Stimulated activated CD8-positive, alpha-beta memory T cell treated with anti-CD3 and anti-CD28 coated beads, Interleukin-15, amount 100 ng/mL, for 4 hours (primary cell): ENCODE data around the gene FBXW10B.
"Not testable (repeated sequence)": the region's sequence is repeated elsewhere in the genome, so short reads cannot be mapped to it uniquely, and the experiment has no call there.

Experiments
- DNase-seq, 2 donors: peaks; one replicate each; pipeline ENCODE4 v3.0.0-alpha.2; 2020; ENCODE audit warnings: low read depth in 2 of 2

FBXW10B gene

DNA sequence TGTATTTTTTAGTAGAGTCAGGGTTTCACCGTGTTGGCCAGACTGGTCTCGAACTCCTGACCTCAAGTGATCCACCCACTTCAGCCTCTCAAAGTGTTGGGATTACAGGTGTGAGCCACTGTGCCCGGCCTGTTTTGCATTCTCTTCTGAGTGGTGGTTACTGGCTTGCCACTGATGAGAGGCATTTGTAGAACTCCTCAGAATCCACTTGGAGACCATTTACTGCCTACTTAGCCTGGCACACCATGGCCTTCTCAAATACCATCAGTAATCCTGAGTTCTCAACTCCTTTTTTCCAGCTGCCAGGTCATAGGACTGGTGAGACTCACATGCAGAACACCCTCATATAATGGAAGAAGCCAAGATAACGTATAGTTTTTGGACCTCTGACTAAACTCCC lies 22.5 kb upstream of the FBXW10B start:
- not testable (repeated sequence) for DNase-seq

DNA sequence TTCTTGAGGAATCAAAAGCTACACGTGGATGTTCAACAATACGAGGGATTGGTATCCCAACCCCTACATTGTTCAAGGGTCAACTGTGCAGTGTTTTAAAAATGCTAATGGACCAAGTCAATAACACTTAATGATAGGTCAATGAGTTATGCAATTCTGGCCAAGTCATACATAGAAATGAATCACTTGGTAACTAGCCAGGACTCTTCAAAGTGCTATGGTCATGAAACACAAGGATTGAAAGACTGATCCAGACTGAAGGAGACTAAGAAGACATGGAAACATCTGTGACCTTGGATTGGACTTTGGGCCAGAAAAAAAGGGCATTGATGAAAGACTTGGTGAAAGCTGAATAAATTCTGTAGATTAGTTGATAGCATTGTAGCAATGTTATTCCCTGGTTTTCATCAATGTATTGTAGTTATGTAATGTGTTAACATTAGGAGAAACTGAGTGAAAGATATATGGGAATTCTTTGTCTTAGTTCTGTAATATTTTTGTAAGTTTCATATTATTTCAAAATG lies 11.5 kb upstream of the FBXW10B start:
- not testable (repeated sequence) for DNase-seq

GRCh38 chr17:15629991-15630390 lies 10.5 kb upstream of the FBXW10B start:
- DNase-seq: not testable (repeated sequence)

GRCh38 chr17:15623661-15624209 lies 4.2 kb upstream of the FBXW10B start:
- DNase-seq: not testable (repeated sequence)

DNA sequence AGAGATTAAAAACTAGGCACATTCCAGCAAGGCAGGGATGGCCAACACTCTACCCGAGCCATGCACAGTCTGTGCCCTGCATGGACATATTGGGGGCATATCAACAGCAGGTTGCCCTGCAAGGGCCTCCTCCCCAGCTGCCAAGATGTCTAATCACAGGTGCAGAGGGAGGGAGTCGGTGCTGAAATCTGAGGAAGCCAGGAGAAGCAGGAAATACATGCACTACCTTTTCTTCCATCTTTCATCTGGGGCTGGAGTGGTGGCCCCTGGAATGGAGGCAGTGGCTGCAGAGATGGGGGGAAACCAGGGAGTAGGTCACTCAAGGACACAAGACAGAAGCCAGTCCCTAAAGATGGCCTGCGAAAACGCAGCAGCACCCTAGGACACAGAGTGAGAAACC lies 3.8 kb upstream of the FBXW10B start:
- DNase-seq: not testable (repeated sequence)

DNA sequence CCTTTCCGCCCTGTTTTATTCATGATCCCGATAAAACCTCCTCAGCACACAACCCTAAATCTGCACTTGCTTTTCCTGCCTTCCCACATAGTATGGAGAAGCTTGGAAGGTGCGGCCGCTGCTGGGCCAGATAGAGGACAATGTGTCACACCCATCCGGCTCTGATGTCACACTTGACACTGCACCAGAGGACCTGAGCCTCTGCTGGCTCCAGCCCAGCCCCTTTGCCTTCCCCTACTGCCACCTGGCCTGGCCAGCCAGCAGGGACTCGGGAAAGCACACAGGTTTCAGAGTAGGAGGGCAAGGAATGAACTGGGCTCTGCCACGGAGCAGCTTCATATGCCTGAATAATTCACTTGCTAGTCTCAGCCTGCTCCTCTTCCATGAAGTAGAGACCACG lies 2.6 kb upstream of the FBXW10B start:
- not testable (repeated sequence) for DNase-seq

GRCh38 chr17:15616828-15617227 lies 2.7 kb downstream of the FBXW10B start:
- not testable (repeated sequence) for DNase-seq

DNA sequence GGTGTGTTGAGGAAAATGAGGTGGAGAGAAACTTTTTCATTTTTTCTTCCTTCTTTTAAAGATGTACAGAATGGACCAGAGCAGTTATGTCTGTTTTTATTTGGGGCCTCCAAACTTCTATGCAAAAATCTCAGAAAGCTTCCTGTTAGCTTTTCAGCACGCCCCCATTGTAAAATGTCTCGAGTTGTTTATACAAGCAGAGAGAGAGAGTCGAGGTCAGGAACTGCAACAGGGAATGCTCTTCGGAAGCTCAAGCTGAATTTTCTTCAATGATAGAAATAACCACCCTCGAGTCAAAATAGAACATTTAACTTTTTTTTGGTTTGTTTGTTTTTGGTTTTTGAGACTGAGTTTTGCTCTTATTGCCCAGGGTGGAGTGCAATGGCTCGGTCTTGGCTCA lies 3.7 kb downstream of the FBXW10B start:
- DNase-seq: not testable (repeated sequence)

- not testable (repeated sequence) for DNase-seq
Observed at GRCh38 chr17:15613111-15613510, 6.4 kb downstream of the FBXW10B start.

- DNase-seq: not testable (repeated sequence)
Observed at GRCh38 chr17:15592960-15593359, 26.5 kb downstream of the FBXW10B start.

DNA sequence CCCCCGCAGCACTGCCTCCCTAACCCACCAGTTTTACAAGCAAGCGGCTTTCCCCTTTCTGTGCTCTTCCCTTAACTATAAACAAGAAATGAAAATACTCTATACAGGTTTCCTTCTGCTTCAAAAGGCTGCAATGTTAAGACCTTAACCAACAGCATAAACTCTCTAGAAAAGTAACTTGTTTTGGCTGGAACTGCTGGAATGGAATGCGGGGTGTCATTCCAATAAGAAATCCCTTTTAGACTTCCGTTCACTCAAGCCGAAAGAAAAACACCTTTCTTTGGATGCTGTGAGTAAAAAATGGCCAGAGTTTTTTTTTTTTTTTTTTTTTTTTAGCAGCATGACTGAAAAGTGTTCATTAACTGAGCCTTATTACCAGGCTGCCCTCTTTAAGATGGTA lies 27.5 kb downstream of the FBXW10B start:
- not testable (repeated sequence) for DNase-seq

DNA sequence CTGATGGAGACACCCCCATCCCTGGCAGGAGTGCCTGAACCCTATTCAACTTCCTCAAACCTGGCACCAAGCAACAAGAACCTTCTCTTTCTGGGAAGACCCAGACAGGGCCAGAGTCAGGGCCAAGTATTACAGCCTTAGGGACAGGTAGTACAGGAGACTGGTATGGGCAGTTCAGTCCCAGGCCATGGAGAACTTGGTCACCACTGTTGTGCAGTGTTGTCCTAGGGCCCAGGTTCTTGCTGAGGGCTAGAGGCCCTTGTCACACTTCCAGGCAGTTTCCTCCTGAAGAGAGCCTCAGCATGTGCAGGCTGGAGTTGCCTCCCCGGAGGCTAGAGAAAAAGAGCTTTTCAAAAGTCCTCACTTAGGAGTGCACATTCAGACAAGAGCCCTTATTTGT lies 28.7 kb downstream of the FBXW10B start:
- not testable (repeated sequence) for DNase-seq

GRCh38 chr17:15589544-15590536 lies 29.7 kb downstream of the FBXW10B start:
- not testable (repeated sequence) for DNase-seq

GRCh38 chr17:15588017-15588416 lies 31.5 kb downstream of the FBXW10B start:
- not testable (repeated sequence) for DNase-seq

DNA sequence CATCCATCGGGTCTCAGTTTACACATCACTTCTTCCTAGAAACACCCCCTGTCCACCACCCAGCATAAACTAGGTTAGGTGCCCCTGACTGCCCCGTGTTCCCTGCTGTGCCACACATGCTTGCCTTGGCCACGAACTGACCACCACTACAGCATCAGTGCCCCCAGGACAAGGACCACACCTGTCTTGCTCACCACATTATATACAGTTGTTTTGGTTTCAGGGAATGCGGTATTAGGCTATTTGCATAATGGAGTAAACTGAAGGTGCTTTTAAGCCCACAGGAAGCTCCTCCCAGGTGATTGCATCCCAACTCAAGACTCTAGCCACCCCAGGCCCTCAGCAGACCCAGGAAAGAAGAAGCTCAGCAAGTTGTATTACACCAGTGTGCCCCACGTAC lies 36.2 kb downstream of the FBXW10B start:
- DNase-seq: not testable (repeated sequence)

- not testable (repeated sequence) for DNase-seq
Observed at GRCh38 chr17:15581462-15581861, 38.0 kb downstream of the FBXW10B start.

GRCh38 chr17:15576848-15577247 lies 42.7 kb downstream of the FBXW10B start:
- not testable (repeated sequence) for DNase-seq

- not testable (repeated sequence) for DNase-seq
Observed at GRCh38 chr17:15574660-15575059, 44.8 kb downstream of the FBXW10B start.

DNA sequence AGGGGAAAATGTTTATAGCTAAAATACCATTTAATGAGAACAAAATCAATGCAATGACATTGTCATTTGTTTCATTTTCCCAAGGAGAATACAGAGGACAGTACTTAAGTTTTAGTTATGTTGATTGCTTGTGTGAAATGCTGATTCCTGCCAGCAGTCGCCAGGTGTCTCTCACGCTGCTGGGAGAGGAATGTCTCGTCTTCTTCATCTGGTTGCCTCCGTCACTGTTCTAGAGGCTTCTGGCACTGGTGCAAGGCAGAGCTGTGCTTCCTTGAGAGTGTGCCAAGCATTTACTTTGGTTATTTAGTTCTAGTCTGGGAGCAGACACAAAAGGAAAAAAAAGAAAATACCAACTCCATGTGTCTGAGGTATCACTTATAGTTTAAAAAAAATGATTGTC lies 45.6 kb downstream of the FBXW10B start:
- DNase-seq: not testable (repeated sequence)
